Measurements from ENCODE around the gene DACH1. TPM values are rescaled to one million over a fixed set of nuclear protein-coding genes. Genes with fewer than 3 reads are reported as not detected.

The DACH1 gene
- total RNA-seq (1 to 10 TPM; 1.8 to 5.2 (median 2.8) TPM), polyA plus RNA-seq (1 to 10 TPM; 1.2 to 1.9 TPM)
- long read RNA-seq, donor 1, full-length matches to known transcripts = 4 of 5 reads
- long read RNA-seq, donor 1, partial matches to known transcripts = 1 of 5 reads
- long read RNA-seq, donor 1, other reads (novel, unspliced or antisense) = 0 of 5 reads
- long read RNA-seq, donor 2, full-length matches to known transcripts = 2 of 4 reads
- long read RNA-seq, donor 2, partial matches to known transcripts = 1 of 4 reads
- long read RNA-seq, donor 2, other reads (novel, unspliced or antisense) = 1 of 4 reads
- long read RNA-seq, donor 3, full-length matches to known transcripts = 2 of 4 reads
- long read RNA-seq, donor 3, partial matches to known transcripts = 2 of 4 reads
- long read RNA-seq, donor 3, other reads (novel, unspliced or antisense) = 0 of 4 reads

DNA sequence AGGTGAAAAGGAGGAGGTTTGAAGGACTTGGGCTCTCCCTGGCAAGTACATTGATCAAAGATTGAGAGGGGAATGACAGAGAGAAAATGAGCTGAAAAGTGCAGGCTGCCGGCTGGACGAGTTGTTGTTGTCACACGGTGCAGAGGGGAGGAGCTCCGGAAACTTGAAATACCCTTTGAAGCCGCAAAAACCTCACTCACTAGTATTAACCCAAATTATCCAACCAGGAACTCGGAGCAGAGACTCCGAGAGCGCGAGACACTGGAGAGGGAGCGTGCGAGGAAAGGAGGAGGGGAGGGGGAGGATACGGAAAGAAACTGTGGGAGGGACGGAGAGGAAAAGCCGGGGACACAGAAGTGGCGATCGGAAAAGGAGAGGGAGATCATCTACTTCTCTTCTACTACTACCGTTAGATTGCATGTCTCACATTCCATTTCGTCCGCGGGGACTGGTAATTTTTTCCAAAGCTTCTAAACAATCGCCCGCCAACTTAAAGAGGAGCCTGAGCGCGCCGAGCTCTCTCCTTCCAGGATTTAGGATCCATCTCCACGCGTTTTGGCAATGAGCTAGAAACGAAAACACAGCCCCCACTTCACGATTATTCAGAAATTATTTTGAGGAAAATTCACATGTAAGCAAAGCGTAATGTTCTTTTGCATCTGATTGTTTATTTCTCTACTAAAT is at the start of gene DACH1:
Gene DACH1, minus strand, starts transcription at position 74 of the 684 bp plus-strand sequence.
- Histone ChIP-seq H3K9me3 (no peaks in the 10 kb centered on the region), H3K4me3 (peak within 1 kb of the TSS; percentile 53 to 89 (median 80)), H3K36me3 (no peaks in the 10 kb centered on the region), H3K4me1 (peaks cover 0 to 26% (median 11%) of the 10 kb centered on the region in 9 donors), H3K27ac (peak within 1 kb of the TSS in 9 of 10 donors; percentile 48 to 93 (median 87)), H3K27me3 (peaks cover 0 to 48% (median 17%) of the 10 kb centered on the region in 7 donors)
- DNase-seq = peak; percentile 53 to 71
- 1% methylated on average over 30 of the region's 30 CpGs for WGBS, 2 donors
- ATAC-seq = peak; percentile 77 to 84 (median 80)
- intact Hi-C loops (cut with DNase I) = loop anchor here in 2 of 10 donors (5.0 to 10.0 kb wide), 7 partner anchors 92 to 620 kb away; no protein-coding TSS in a partner anchor
- TF ChIP-seq, protein P1, sequence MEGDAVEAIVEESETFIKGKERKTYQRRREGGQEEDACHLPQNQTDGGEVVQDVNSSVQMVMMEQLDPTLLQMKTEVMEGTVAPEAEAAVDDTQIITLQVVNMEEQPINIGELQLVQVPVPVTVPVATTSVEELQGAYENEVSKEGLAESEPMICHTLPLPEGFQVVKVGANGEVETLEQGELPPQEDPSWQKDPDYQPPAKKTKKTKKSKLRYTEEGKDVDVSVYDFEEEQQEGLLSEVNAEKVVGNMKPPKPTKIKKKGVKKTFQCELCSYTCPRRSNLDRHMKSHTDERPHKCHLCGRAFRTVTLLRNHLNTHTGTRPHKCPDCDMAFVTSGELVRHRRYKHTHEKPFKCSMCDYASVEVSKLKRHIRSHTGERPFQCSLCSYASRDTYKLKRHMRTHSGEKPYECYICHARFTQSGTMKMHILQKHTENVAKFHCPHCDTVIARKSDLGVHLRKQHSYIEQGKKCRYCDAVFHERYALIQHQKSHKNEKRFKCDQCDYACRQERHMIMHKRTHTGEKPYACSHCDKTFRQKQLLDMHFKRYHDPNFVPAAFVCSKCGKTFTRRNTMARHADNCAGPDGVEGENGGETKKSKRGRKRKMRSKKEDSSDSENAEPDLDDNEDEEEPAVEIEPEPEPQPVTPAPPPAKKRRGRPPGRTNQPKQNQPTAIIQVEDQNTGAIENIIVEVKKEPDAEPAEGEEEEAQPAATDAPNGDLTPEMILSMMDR (IDR thresholded peaks at IDR 0.05) = no peak

DNA sequence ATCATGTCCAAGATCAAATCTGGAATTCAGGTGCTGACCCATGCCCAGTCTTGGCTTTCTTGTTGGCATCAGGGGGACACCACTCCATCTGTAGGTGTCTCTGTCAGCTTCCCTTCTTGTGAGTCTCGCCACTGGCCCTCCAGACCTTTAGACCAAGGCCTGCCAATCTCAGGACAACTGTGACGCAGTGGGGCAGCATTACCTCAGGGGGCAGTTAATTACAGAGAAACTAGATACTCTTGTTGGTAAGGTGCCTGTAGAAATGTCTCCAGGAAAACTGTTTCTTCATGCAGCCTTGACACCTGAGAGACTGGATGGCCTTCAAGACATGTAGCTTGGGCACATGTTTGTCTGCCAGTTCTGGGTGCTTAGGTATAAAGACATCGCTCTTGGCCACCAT is 46.7 kb upstream of the DACH1 start:
- intact Hi-C loops (cut with DNase I) = no loop called here
- WGBS, 2 donors = 96 to 99% methylated on average over 3 of the region's 3 CpGs

DNA sequence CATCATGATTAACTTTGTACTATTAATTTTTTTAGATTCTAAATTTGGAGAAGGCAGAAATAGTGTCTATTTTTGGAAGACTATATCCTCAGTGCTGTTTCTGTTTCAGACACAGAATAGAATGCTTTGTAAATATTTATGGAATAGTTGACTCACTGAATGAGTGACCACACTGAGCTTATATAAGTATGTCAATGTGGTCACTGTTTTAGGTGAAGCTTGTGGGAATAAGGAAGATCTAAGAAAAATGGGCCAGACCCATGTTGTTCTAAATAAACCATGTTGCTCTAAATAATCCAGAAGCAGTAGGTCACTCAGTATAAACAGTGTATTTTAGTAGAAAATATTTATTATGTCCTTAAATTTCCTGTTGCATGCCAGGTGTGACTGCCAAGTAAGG is 45.5 kb upstream of the DACH1 start:
- Histone ChIP-seq H3K36me3 (no peaks in the 10 kb centered on the region), H3K27ac (no peak overlapping the region), H3K4me3 (no peak overlapping the region), H3K27me3 (no peaks in the 10 kb centered on the region), H3K9me3 (no peaks in the 10 kb centered on the region), H3K4me1 (no peaks in the 10 kb centered on the region)
- TF ChIP-seq, protein P1 (IDR thresholded peaks at IDR 0.05) = no peak
- ATAC-seq (no peak), DNase-seq (no peak)
- intact Hi-C loops (cut with DNase I) = no loop called here

More for the DNA sequence above, 46.7 kb upstream of the DACH1 start:
- TF ChIP-seq, protein P1 (IDR thresholded peaks at IDR 0.05) = no peak
- Histone ChIP-seq H3K4me3 (no peak overlapping the region), H3K36me3 (no peaks in the 10 kb centered on the region), H3K27me3 (no peaks in the 10 kb centered on the region), H3K27ac (no peak overlapping the region), H3K9me3 (peaks cover 0 to 2% (median 0%) of the 10 kb centered on the region in 11 donors), H3K4me1 (no peaks in the 10 kb centered on the region)
- ATAC-seq (no peak), DNase-seq (no peak)

DNA sequence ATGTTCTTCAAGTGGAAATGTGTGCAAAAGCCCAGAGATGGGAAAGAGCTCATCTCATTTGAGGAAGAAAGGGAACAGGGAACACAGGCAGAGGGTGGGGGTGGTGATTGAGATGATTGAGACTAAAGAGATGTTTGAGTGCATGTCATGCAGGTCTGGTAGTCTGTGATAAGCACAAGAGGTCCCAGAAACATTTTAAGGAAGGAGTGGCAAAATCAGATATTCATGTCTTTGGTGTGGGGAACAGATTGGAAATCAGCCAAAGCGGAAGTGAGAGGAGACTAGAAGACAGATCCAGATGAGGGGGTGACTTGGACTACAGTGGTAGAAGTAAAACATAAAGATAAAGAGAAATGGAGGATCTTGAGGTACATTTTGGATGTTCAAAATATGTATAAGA is 39.4 kb upstream of the DACH1 start:
- Histone ChIP-seq H3K36me3 (no peaks in the 10 kb centered on the region), H3K27ac (no peak overlapping the region), H3K4me1 (no peaks in the 10 kb centered on the region), H3K27me3 (no peaks in the 10 kb centered on the region), H3K4me3 (no peak overlapping the region), H3K9me3 (no peaks in the 10 kb centered on the region)
- TF ChIP-seq, protein P1 (IDR thresholded peaks at IDR 0.05) = no peak
- 71 to 80% methylated on average over 1 of the region's 1 CpG for WGBS, 2 donors
- DNase-seq (no peak), ATAC-seq (no peak)
- intact Hi-C loops (cut with DNase I) = no loop called here

Data from heart right ventricle (tissue), 16 donors.